A549 (cell line): Measurements from ENCODE around the gene BCAS3. TPM values are rescaled to one million over a fixed set of nuclear protein-coding genes. Genes with fewer than 3 reads are reported as not detected.

Source experiments
- ATAC-seq, 2 experiments: fragments of 200-7000 bp in 1 of 2; fragments of >200 bp in 1 of 2; cut with Nextera tagmentation in 1 of 2; cut with Tn5 transposase in 1 of 2; 3 replicates each; pipeline versions ENCODE4 v1.8.0 to v1.9.1; 2018 to 2020; ENCODE audit warnings: mild to moderate bottlenecking in 1 of 2, moderate library complexity in 1 of 2
- CTCF ChIA-PET: fragments of 300-600 bp; sonication (Branson Sonifier 250); formaldehyde crosslinking; extraction: SDS; loops from one replicate; lab custom pipeline; 2021; ENCODE audit warnings: antibody characterized with exemption, inconsistent platforms; lab: Yijun Ruan, JAX
- POLR2A ChIA-PET: fragments of 350-600 bp; formaldehyde crosslinking; extraction: SDS; loops from one replicate; lab custom pipeline; 2021; ENCODE audit warnings: antibody characterized with exemption, inconsistent platforms; lab: Yijun Ruan, JAX
- DNase-seq, 2 experiments: peaks; one replicate each; pipeline versions ENCODE4 v3.0.0 to v3.0.0-alpha.2; 2011 to 2016; ENCODE audit warnings: low read depth in 1 of 2, low spot score in 1 of 2
- FAIRE-seq: peaks from 2 replicates; lab custom pipeline; 2011; peaks lifted over from hg19 to GRCh38; lab: Jason Lieb, UNC
- H3K27ac ChIP-seq, 2 experiments: fragments of >200 bp; sonication (Bioruptor Twin); formaldehyde crosslinking; 3 replicates each; pipeline ENCODE4 v1.5.1; 2016 to 2017
- H3K4me1 ChIP-seq: fragments of >200 bp; sonication (Bioruptor Twin); formaldehyde crosslinking; 3 replicates; pipeline ENCODE4 v1.6.1; 2016
- H3K4me2 ChIP-seq: fragments of >200 bp; sonication (Bioruptor Twin); formaldehyde crosslinking; 3 replicates; pipeline ENCODE4 v1.6.1; 2016
- H3K4me3 ChIP-seq: fragments of >200 bp; sonication (Bioruptor Twin); formaldehyde crosslinking; 3 replicates; pipeline ENCODE4 v1.5.1; 2016
- H3K9me3 ChIP-seq: fragments of >200 bp; sonication (Bioruptor Twin); formaldehyde crosslinking; 3 replicates; pipeline ENCODE4 v1.6.1; 2016
- ATOH8 ChIP-seq: fragments of 250-450 bp; sonication (Bioruptor Pico); IDR thresholded peaks from 2 replicates; pipeline ENCODE4 v1.5.0; 2020; ENCODE audit warnings: low read depth, mild to moderate bottlenecking, moderate library complexity
- BHLHE40 ChIP-seq: IDR thresholded peaks from 2 replicates; pipeline ENCODE4 v1.6.1; 2012; ENCODE audit warnings: low read depth, low read length, inconsistent platforms
- CBX2 ChIP-seq: fragments of 200-600 bp; sonication (generic); IDR thresholded peaks from 2 replicates; pipeline ENCODE4 v1.6.1; 2016; ENCODE audit warnings: low read depth, mild to moderate bottlenecking, borderline replicate concordance
- CEBPB ChIP-seq, 2 experiments: fragments of >200 bp in 1 of 2; sonication (Bioruptor Twin) in 1 of 2; formaldehyde crosslinking in 1 of 2; IDR thresholded peaks; 2 replicates each; pipeline ENCODE4 v1.6.1; 2012 to 2016
- ELK1 ChIP-seq: fragments of 150-350 bp; IDR thresholded peaks from 2 replicates; pipeline ENCODE4 v1.6.1; 2014; ENCODE audit warnings: low read depth, mild to moderate bottlenecking, low read length
- EP300 ChIP-seq, 2 experiments: fragments of >200 bp; sonication (Bioruptor Twin); formaldehyde crosslinking; IDR thresholded peaks; 2 replicates in 1 of 2; 3 replicates in 1 of 2; pipeline ENCODE4 v1.6.1; 2016 to 2017
- GATA3 ChIP-seq: IDR thresholded peaks from 2 replicates; pipeline ENCODE4 v1.6.1; 2012; ENCODE audit warnings: borderline replicate concordance
- HDAC2 ChIP-seq: fragments of 200-600 bp; sonication (generic); IDR thresholded peaks from 2 replicates; pipeline ENCODE4 v1.6.1; 2016
- HMGXB4 ChIP-seq: fragments of 250-450 bp; sonication (Bioruptor Pico); IDR thresholded peaks from 2 replicates; pipeline ENCODE4 v1.5.0; 2021; ENCODE audit warnings: mild to moderate bottlenecking, moderate library complexity, borderline replicate concordance
- HOXA7 ChIP-seq: fragments of 250-450 bp; sonication (Bioruptor Pico); IDR thresholded peaks from 2 replicates; pipeline ENCODE4 v1.5.0; 2020; ENCODE audit warnings: mild to moderate bottlenecking, moderate library complexity
- KDM1A ChIP-seq: fragments of 200-600 bp; sonication (generic); IDR thresholded peaks from 2 replicates; pipeline ENCODE4 v1.6.1; 2016; ENCODE audit warnings: low read depth, mild to moderate bottlenecking
- NFE2L2 ChIP-seq: fragments of 150-350 bp; conservative IDR thresholded peaks from 2 replicates; pipeline ENCODE4 v1.6.1; 2014; ENCODE audit warnings: low read length
- NR3C1 ChIP-seq: fragments of >200 bp; sonication (Bioruptor Twin); formaldehyde crosslinking; IDR thresholded peaks from 3 replicates; pipeline ENCODE4 v1.6.1; 2017
- PHF8 ChIP-seq: fragments of 200-600 bp; sonication (generic); IDR thresholded peaks from 2 replicates; pipeline ENCODE4 v1.6.1; 2016; ENCODE audit warnings: low read depth, mild to moderate bottlenecking, antibody characterized with exemption, moderate library complexity, borderline replicate concordance
- RAD21 ChIP-seq, 2 experiments: fragments of >200 bp in 1 of 2; sonication (Bioruptor Twin) in 1 of 2; formaldehyde crosslinking in 1 of 2; IDR thresholded peaks in 1 of 2; conservative IDR thresholded peaks in 1 of 2; 2 replicates in 1 of 2; 3 replicates in 1 of 2; pipeline ENCODE4 v1.6.1; 2012 to 2018; ENCODE audit warnings: inconsistent platforms in 1 of 2
- RCOR1 ChIP-seq: fragments of 150-350 bp; IDR thresholded peaks from 2 replicates; pipeline ENCODE4 v1.6.1; 2014; ENCODE audit warnings: antibody characterized with exemption, low read length, low read depth
- REST ChIP-seq: fragments of 200-600 bp; sonication (generic); IDR thresholded peaks from 2 replicates; pipeline ENCODE4 v1.6.1; 2016; ENCODE audit warnings: antibody characterized with exemption, mild to moderate bottlenecking, moderate library complexity
- ZFP36 ChIP-seq: fragments of 450-650 bp; IDR thresholded peaks from 2 replicates; pipeline ENCODE4 v1.6.1; 2014; ENCODE audit warnings: borderline replicate concordance; ENCODE audit not compliant: partially characterized antibody
- WGBS: methylation state at CpG from one replicate; pipeline ENCODE4 v1.1.6; 2017; ENCODE audit errors: missing lambda C conversion rate; 5-methylcytosine and 5-hydroxymethylcytosine counted together
- polyA plus RNA-seq, 4 experiments: library from polyadenylated mRNA; depleted of rRNA in 3 of 4; stranded (reverse); fragments of >200 nt; fragmentation: RNase III in 1 of 4; extraction: RNeasy Plus Mini Kit Qiagen cat#74134 plus additional on column Dnase treatment in 1 of 4; gene quantifications; 2 replicates in 3 of 4; 3 replicates in 1 of 4; pipeline ENCODE4 v1.2.3, GENCODE V29; 2011 to 2017
- TF ChIP-seq, protein P1 (sequence below): fragments of >200 bp; sonication (Bioruptor Twin); formaldehyde crosslinking; IDR thresholded peaks from 3 replicates; pipeline ENCODE4 v1.6.1; 2016
- TF ChIP-seq, protein P2 (sequence below): fragments of >200 bp; sonication (Bioruptor Twin); formaldehyde crosslinking; IDR thresholded peaks from 3 replicates; pipeline ENCODE4 v1.5.1; 2016

The BCAS3 gene
- polyA plus RNA-seq, 2 of the 4 experiments (the other 2 are of a cell fraction), result 14.7 to 43.4 TPM

DNA sequence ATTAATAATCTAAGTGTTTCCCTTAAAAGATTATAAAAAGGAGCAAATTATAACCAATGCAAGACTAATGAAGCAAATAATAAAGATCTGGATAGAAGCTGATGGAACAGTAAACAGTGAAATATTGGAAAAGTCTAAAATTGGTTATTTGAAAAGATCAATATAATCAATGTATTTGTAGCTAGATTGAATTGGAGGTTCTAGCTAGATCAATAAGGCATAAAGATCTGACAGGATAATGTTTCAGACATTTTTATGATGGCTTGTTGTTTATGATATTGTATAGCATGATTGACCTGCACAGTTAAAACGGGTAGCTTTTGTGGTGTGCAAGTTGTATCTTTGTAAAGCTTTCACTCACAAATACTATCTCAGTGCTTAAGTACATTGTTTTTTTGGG is 245.3 kb downstream of the BCAS3 start:
- H3K4me3 ChIP-seq, result no peak overlapping the region
- ATAC-seq, result no peak
- POLR2A ChIA-PET, result no interaction called here

More for the DNA sequence above, 245.3 kb downstream of the BCAS3 start:
- no peaks in the 10 kb centered on the region for H3K9me3 ChIP-seq
- TF ChIP-seq CEBPB (IDR thresholded peaks at IDR 0.05) (no peak), GATA3 (no peak), HOXA7 (CRISPR knock-in tag) (no peak), RCOR1 (no peak), BHLHE40 (no peak), REST (no peak), NFE2L2 (no peak), HDAC2 (no peak), ATOH8 (CRISPR knock-in tag) (no peak), HMGXB4 (CRISPR knock-in tag) (no peak), ZFP36 (no peak), KDM1A (no peak), CBX2 (no peak), ELK1 (no peak), EP300 (IDR thresholded peaks at IDR 0.05) (no peak), RAD21 (conservative IDR thresholded peaks at IDR 0.05 in 1 of 2, IDR thresholded peaks at IDR 0.05 in 1 of 2) (no peak), PHF8 (no peak), NR3C1 (no peak)
- TF ChIP-seq, protein P1, sequence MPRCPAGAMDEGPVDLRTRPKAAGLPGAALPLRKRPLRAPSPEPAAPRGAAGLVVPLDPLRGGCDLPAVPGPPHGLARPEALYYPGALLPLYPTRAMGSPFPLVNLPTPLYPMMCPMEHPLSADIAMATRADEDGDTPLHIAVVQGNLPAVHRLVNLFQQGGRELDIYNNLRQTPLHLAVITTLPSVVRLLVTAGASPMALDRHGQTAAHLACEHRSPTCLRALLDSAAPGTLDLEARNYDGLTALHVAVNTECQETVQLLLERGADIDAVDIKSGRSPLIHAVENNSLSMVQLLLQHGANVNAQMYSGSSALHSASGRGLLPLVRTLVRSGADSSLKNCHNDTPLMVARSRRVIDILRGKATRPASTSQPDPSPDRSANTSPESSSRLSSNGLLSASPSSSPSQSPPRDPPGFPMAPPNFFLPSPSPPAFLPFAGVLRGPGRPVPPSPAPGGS, result no peak
- TF ChIP-seq, protein P2, sequence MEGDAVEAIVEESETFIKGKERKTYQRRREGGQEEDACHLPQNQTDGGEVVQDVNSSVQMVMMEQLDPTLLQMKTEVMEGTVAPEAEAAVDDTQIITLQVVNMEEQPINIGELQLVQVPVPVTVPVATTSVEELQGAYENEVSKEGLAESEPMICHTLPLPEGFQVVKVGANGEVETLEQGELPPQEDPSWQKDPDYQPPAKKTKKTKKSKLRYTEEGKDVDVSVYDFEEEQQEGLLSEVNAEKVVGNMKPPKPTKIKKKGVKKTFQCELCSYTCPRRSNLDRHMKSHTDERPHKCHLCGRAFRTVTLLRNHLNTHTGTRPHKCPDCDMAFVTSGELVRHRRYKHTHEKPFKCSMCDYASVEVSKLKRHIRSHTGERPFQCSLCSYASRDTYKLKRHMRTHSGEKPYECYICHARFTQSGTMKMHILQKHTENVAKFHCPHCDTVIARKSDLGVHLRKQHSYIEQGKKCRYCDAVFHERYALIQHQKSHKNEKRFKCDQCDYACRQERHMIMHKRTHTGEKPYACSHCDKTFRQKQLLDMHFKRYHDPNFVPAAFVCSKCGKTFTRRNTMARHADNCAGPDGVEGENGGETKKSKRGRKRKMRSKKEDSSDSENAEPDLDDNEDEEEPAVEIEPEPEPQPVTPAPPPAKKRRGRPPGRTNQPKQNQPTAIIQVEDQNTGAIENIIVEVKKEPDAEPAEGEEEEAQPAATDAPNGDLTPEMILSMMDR, result no peak
- TF ChIP-seq, all 56 proteins: peak for 0
- no peak overlapping the region for H3K27ac ChIP-seq
- H3K4me2 ChIP-seq, result no peak overlapping the region
- 91% methylated on average over 1 of the region's 1 CpG for WGBS
- DNase-seq (no peak), FAIRE-seq (peak; percentile 18)
- CTCF ChIA-PET, result interaction anchor here (1.1 kb wide), 2 partner anchors 9 to 191 kb away, joined by 3 read pairs; no protein-coding TSS in a partner anchor
- peaks cover 4% of the 10 kb centered on the region; the same call in 1 of the 3 replicates for H3K4me1 ChIP-seq
